ENCODE data around the gene ESPN. TPM values are rescaled to one million over a fixed set of nuclear protein-coding genes. Genes with fewer than 3 reads are reported as not detected.

Gene ESPN
- total and polyA plus RNA-seq, 2 of the 4 experiments (the other 2 are of a cell fraction) = under 0.01 to 0.02 TPM

GRCh38 chr1:6465461-6466005 lies 41.0 kb downstream of the ESPN start:
- H3K4me2 ChIP-seq (ENCODE audit: low read depth, low read length) = no peak overlapping the region
- H4K8ac ChIP-seq (ENCODE audit: low read depth in 2 of 2, low read length in 2 of 2) = no peak overlapping the region
- H3K9ac ChIP-seq (ENCODE audit: low read depth, low read length) = no peak overlapping the region
- H2BK120ac ChIP-seq (ENCODE audit: low read depth, low read length) = no peak overlapping the region
- no peak overlapping the region for H3K18ac ChIP-seq (ENCODE audit: low read depth, low read length)
- CTCF ChIA-PET = no interaction called here
- ATAC-seq (ENCODE audit: low read depth) (no peak), DNase-seq (no peak)
- H3K36me3 ChIP-seq (ENCODE audit: control insufficient read depth, insufficient read depth, low read length) = peaks cover 42% of the 10 kb centered on the region
- intact Hi-C loops (cut with micrococcal nuclease) = no loop called here
- no peak overlapping the region for H3K56ac ChIP-seq (ENCODE audit: extremely low read depth, insufficient read depth, low read length)
- POLR2A ChIA-PET (ENCODE audit: unreplicated experiment) = no interaction called here
- H3K9me1 ChIP-seq (ENCODE audit: insufficient read depth, low read length) = no peaks in the 10 kb centered on the region
- H3K14ac ChIP-seq (replicated peaks; ENCODE audit: low read depth, low read length) = no peak overlapping the region
- H2BK15ac ChIP-seq (ENCODE audit: low read depth, low read length) = no peak overlapping the region
- TF ChIP-seq BHLHE40 (IDR thresholded peaks at IDR 0.05; ENCODE audit: low read depth, low read length) = no peak
- no peak for TF ChIP-seq NFE2L2 (IDR thresholded peaks at IDR 0.05; ENCODE audit: low read depth, low read length)
- TF ChIP-seq RFX5 (IDR thresholded peaks at IDR 0.05; ENCODE audit: low read depth, low read length) = no peak
- TF ChIP-seq CHD1 (IDR thresholded peaks at IDR 0.05; ENCODE audit: low read depth, low read length) = no peak
- no peak for TF ChIP-seq FOS (IDR thresholded peaks at IDR 0.05; ENCODE audit: low read depth, low read length)
- no peak for TF ChIP-seq MXI1 (IDR thresholded peaks at IDR 0.05; ENCODE audit: borderline replicate concordance, low read depth, low read length)
- no peak for TF ChIP-seq SMC3 (IDR thresholded peaks at IDR 0.05; ENCODE audit: low read depth, low read length)
- no peak for TF ChIP-seq CEBPB (IDR thresholded peaks at IDR 0.05; ENCODE audit: low read depth, low read length)
- no TSS peak for BruUV-seq (replicated peaks)
- H2BK20ac ChIP-seq (ENCODE audit: low read depth, low read length) = no peak overlapping the region
- H4K91ac ChIP-seq (ENCODE audit: insufficient read depth, low read depth, low read length) = no peak overlapping the region
- H4K5ac ChIP-seq (ENCODE audit: low read depth, low read length) = no peak overlapping the region
- no peaks in the 10 kb centered on the region for H4K20me1 ChIP-seq (ENCODE audit: insufficient read depth, low read length)
- H2AK9ac ChIP-seq (replicated peaks; ENCODE audit: low read depth, low read length, poor library complexity) = no peak overlapping the region
- in situ Hi-C loops (cut with MboI; ENCODE audit: low sequenced_read_pairs) = no loop called here
- H2AFZ ChIP-seq (replicated peaks; ENCODE audit: low read length, poor library complexity) = no peak overlapping the region
- no peak overlapping the region for H3K23ac ChIP-seq (ENCODE audit: low read depth, low read length)
- no peaks in the 10 kb centered on the region for H3K4me1 ChIP-seq (ENCODE audit: control insufficient read depth, insufficient read depth, low read length)
- no peaks in the 10 kb centered on the region for H3K79me1 ChIP-seq (ENCODE audit: low read depth in 1 of 2, low read length in 2 of 2)
- no peak overlapping the region for H2BK5ac ChIP-seq (ENCODE audit: low read depth, low read length, poor library complexity, severe bottlenecking)
- dilution Hi-C loops (cut with HindIII; ENCODE audit: low sequenced_read_pairs, unreplicated experiment) = no loop called here
- H3K27ac ChIP-seq (ENCODE audit: insufficient read depth, low read length) = no peak overlapping the region
- no peak overlapping the region for H3K4me3 ChIP-seq (ENCODE audit: insufficient read depth, low read depth, low read length)
- peaks cover 5% of the 10 kb centered on the region for H3K27me3 ChIP-seq (ENCODE audit: control insufficient read depth, insufficient read depth, low read length)
- WGBS, 2 experiments (ENCODE audit: extremely low coverage in 2 of 2, insufficient read length in 1 of 2) = 77% methylated on average over 12 of the region's 21 CpGs; no CpG with 5 or more reads in 1 of the 2 experiments
- H3K4ac ChIP-seq (ENCODE audit: low read depth, low read length) = no peak overlapping the region
- H3K9me3 ChIP-seq (ENCODE audit: control insufficient read depth, insufficient read depth, low read length) = no peaks in the 10 kb centered on the region
- no peak overlapping the region for H2AK5ac ChIP-seq (ENCODE audit: low read depth, low read length)
